Activated T-cell treated with anti-CD3 and anti-CD28 coated beads for 4 hours (primary cell): ENCODE measurements around the gene NAV1.
"Not testable (repeated sequence)": the region's sequence is repeated elsewhere in the genome, so short reads cannot be mapped to it uniquely, and the experiment has no call there.

Source experiments
- DNase-seq: peaks from one replicate; pipeline ENCODE4 v3.0.0-alpha.2; 2020

Gene NAV1

DNA sequence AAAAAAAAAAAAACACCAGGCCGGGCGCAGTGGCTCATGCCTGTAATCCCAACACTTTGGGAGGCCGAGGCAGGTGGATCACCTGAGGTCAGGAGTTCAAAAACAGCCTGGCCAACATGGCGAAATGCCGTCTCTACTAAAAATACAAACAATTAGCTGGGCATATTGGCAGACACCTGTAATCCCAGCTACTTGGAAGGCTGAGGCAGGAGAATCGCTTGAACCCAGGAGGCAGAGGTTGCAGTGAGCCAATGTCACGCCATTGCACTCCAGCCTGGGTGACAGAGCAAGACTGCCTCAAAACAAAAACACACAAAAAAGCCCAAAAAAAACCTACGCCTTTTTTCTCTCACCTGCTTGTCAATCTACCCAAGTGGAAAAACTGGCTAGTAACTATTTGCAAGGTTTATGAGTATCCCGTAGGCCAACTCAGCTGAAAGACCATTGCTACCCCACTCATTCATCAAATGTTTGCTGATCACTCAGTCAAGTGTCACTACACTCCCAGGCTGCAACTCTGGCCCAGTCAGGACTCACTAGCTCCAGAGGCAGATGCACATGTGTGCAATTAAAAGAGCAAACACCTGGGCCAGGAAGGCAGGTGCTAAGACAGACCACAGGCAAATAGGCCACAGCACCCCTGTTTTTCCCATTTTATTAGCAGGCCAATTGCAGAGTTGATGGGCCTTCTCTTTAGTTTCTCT lies 34.0 kb upstream of the NAV1 start:
- no peak for DNase-seq

DNA sequence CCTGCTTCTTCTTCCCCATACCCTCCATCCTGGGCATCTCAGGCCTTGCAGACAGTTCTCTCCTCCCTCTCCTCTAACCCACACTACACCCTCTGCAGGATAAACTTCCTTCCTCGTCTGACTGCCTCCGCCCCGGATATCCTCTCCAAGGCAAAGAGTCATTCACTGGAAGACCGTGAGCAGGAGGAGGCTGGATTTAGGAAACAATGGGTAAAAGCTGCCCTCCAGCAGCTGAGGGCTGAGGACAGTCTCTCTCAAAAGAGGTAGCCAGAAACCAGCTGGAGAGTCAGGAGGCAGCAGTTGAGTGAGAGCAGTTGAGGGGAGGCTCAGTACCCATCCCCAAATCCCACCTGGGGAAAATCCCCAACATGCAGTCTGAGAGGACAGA lies 33.4 kb upstream of the NAV1 start:
- no peak for DNase-seq

DNA sequence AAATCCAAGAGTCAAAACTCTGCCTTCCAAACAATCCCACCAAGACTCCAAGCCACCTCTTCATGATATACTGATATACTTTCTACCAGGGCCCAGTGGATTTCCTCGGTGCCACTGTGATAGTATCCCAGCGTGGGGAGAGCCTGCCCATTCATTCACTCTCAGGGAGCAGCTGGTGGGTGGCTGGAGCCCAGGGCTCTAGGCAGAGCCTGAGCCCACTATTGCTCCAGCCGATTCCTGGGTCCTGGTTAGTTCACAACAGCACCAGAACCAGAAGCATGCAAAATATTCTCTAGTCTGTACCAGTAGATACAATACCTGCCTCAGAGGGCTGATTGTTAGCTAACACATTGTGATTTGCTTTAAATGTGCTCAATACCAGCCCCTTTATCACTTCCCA lies 32.8 kb upstream of the NAV1 start:
- no peak for DNase-seq

DNA sequence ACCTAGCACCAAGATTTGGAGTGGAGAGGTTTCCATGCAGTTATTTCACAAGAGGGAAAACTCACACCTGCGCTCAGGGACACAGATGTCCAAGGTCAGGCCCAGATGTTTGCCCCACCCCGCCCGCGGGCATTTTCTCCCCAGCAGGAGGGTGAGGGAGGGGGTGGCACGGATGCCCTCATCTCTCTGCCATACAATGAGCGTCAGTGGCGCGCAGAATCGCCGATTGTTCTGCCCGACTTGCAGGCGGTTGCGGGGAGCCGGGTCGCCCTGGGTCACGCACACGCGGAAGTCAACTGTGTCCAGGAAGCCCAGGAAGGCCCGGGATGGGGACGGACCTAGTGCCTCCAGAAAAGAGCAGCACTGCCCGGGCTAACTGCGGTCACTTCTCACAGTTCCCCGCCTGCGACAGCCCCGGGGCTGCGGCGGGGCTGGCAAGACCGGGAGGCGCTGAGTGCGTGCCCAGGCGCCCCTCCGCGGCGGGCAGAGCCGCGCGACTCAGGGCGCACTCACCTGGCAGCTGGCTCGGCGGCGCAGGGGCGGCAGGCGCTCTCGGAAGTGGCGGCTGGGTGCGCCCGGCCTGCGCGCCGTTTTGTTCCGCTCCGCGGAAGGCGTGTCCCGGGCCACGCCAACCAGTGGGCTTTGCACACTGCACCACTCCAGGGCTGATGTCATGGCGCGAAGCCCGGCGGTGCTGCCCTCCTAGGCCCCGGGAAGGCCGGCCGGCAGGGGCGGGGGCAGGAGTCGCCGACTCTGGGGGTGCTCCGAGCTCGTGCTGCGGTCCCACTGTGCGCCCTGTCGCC lies 32.2 kb upstream of the NAV1 start, which contains the start of gene CSRP1:
CSRP1 (minus strand) TSS at position 567 of the 803 bp plus-strand sequence. CDS start 10,820 bp downstream, outside the sequence.
- DNase-seq, result peak; percentile 61

DNA sequence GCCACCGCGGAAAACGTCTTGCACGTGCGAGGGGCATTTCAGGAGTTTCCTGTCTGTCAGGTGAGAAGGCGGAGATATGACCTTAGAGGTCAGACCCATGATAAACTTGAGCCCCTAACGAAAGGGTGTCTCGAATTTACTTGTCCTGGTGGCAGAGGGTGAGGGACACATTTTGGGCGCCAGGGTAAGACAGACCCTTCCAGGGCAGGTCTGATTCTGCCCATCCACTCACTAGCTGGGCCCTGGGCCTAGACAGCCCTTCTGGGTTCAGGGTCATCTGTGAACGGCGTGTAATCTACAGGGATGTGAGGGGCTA lies 31.6 kb upstream of the NAV1 start:
- no peak for DNase-seq

DNA sequence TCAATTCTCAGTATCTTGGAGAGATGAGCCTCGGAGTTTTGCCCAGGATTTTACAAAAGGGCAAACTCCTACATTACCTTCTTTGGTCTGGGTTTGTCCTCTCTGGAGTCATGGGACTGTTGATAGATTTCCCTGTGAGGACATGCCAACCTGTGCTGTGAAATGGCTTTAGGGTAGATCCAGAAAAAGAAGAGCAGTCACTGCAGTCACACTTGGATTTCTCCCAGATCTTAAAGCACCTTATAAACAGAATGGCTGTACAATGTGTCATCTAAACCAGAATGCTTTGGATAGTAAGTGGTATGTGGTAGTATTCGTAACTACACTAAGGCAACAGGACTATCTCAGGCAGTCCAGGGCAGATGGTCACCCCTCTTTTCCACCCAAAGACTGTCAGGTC lies 30.1 kb upstream of the NAV1 start:
- DNase-seq, result no peak

DNA sequence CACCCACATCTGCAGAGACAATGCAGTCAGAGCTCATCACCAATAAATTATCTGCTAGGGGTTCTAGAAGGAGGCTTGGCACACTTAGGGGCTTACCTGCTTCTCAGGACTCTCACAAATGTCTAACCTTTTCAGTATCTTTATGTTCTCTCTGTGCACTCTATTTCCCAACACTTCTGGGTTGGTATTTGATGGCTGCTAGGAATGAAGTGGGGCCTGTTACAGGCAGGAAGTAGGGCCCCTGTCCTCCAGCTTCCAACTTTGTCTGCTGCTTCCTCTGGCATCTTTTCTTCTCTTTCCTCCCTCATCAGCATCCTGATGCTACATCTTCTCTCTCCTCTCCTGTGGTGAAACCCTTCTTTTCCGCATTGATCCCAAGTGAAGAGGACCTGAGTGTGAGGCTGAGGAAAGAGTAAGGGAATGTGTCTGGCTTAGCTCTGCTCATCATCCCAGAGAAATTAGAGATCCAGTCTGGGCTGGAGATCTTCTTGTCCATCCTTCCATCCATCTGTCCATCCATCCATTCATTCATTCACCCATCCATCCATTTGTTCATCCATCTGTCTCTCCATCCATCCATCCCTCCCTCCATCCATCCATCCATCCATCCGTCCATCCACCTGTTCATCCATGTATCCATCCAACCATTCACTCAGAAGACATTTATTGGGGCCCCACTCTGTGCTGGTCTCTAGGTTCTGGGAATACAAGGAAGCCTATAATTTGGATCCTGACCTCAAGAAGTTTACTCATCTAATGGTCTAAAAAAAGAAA lies 29.1 kb upstream of the NAV1 start:
- DNase-seq, result no peak

DNA sequence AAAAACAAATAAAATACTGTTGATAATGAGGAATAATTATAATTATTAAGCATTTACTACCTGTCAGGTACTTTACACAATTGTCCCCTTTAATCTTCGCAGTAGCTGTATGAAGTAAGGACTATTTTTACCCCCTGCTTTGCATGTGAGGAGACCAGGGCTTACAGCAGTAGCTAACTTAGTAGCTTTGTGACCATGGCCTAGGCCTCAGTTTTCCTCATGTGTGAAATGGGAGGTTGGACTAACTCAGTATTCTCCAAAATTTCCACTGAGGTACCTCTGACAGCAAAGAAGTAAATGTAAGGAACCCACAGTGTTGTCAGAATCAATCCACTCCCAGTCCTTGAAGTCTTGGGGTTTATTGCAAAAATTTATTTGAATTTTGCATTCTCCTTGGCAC lies 28.2 kb upstream of the NAV1 start:
- DNase-seq, result no peak

DNA sequence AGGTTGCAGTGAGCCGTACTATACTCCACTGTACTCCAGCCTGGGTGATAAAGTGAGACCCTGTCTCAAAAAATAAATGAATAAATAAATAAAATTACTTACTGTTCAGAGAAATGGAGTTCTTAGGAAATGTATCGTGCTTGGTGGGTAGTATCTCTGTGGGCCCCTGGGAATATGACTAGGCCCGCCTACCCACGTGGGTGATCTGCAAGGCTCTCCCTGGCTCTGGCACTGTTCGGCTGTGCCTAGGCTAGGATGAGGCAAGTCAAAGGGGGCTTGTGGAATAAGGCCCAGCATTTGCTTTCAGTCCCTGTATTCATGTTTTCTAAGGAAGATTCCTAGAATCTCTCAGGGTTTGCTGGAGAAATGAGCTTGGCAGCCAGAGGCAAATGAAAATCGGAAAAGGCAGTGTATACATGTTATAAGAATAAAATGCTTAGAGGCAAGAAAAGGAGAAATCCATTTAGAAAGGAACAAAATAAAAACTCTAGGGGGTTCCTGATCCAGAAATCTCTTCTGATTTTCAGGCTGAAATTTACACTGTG lies 27.5 kb upstream of the NAV1 start:
- no peak for DNase-seq

DNA sequence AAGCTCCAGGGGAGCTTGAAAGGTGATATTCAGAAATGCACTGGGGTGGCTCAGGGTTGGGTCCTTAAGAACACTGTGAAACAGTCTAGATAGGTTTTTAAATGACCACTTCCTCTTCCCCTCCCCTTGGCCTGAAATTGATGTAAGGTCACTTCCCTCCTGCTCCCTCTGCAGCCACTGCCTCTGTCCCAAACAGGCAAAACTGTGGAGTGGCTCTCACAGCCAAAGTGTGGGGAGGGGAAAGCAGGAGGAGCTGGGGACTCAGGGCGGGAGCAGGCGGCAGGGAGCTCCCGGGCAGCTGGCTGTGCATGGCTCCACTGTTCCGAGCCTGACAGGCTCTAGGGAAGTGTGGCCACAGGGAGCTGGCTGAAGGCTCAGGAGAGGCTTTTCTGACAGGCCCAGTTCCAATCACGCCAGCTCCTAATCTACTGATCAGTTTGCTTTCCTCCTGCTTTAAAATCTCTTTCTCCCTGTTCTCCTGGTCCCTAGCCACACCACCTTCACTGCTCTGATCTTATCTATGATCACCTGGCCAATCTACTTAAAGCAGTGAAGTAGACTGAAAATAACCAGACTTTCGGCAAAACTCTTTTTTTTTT lies 26.9 kb upstream of the NAV1 start:
- DNase-seq, result no peak

DNA sequence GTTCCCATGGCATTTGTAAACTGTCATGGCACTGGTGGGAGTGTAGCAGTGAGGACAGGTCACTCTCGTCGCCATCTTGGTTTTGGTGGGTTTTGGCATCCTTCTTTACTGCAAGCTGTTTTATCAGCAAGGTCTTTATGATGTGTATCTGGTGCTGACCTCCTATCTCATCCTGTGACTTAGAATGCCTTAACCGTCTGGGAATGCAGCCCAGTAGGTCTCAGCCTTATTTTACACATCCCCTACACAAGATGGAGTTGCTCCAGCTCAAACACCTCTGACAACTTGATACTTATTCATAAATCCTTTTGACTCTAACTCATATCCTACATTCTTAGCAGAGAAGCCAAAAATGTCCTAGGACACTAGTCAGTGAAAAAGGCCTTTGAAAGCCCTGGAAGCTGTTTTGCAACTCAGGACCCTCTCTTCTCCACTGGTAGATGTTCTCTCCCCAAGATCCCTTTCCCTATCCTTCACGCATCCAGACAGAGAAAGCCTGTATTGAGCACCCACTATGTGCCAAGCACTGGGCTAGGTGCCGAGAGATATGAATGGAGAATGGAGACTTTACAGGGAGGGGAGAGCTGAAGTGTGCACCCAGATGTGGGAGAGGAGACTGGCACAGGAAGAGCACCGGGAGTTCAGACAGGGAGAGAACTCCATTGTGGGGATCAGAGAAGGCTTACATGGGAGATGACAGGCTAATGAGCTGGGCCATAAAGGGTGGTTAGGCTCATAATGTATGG lies 25.3 kb upstream of the NAV1 start:
- no peak for DNase-seq

DNA sequence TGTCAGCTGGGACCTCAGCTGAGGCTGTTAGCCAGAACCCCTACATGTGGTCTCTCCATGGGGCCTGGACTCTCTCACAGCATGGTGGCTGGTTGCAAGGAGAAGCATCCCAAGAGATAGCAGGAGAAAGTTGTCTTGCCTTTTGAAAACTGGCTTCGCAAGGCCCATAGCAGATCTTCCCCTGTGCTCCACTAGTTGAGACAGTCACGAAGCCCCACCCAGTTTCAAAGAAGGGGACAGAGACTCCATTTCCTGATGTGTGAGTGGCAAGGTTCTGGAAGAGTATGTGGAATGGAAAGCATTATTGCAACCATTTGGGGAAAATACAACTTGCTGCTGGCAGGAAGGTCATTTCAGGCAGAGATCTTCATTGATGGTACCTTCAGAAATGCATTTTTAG lies 24.5 kb upstream of the NAV1 start:
- no peak for DNase-seq

DNA sequence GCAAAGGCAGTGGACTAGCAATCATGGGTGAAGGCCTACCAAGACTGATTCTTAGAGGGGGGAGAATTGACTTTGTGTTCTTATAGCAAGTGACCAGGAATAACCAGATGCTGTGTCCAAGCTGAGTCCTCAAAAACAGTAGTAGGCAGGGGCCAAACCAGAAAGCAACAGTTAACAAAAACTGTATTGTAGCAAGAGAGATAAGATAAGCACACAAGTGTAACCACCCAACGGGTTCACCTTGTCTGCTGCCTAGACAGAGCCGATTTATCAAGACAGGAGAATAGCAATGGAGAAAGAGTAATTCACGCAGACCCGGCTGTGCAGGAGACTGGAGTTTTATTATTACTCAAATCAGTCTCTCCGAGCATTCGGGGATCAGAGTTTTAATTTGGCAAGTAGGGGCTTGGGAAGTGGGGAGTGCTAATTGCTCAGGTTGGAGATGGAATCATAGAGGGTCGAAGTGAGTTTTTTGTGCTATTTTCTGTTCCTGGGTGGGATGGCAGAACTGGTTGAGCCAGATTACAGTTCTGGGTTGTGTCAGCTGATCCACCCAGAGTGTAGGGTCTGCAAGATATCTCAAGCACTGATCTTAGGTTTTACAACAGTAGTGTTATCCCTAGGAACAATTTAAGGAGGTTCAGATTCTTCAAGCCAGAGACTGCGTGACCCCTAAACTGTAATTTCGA lies 23.7 kb upstream of the NAV1 start:
- no peak for DNase-seq

DNA sequence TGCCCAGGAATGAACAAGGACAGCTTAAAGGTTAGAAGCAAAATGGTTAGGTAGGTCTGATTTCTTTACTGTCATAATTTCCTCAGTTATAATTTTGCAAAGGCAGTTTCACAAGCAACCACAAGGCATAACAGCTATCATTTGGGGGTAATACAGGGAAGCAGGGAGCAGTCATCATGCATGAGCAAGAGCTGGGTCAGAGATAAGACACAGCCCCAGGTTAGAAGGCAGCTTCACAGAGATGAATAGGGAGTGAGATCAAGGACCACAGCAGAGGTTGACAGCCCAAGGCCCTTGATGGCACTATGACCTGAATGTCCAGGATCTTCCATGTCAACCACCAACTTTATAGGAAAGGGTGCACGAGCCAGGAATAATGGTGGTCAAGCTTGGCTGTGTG lies 23.0 kb upstream of the NAV1 start:
- DNase-seq, result no peak

DNA sequence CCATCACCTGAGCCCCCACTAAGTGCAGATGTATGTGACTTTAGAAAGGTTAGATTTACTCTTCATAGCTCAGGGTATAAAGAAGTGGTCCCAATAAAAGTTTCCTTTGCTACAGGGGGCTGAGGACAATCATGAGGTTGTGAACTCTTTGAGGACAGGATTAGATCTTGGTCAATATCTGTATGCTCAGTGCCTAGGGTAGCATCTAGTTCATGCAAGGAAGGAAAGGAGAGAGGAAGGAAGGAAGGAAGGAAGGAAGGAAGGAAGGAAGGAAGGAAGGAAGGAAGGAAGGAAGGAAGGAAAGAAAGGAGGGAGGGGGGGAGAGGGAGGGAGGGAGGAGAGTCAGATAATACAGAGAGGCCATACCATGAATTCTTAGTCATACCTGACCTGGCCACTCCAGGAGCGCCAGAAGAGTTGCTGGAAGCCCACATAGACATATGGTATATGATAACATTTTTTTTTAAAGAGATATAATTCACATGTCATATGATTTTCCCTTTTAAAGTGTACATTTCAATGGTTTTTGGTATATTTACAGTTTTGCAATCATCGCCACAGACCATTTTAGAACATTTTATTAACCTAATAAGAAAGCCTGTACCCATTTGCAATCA lies 22.3 kb upstream of the NAV1 start:
- no peak for DNase-seq

DNA sequence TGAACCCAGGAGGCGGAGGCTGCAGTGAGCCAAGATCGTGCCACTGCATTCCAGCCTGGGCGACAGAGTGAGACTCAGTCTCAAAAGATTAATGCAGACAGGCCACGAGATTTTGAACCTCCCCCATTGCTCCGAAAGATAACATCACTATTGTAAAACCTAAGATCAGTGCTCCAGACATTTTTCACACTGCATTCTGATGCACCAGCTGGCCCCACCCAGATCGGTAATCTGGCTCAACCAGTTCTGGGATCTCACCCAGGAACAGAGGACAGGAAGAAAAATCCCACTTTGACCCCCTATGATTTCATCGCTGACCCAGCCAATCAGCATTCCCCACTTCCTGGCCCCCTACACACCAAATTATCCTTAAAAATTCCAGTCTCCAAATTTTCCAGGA lies 21.3 kb upstream of the NAV1 start:
- DNase-seq, result no peak

DNA sequence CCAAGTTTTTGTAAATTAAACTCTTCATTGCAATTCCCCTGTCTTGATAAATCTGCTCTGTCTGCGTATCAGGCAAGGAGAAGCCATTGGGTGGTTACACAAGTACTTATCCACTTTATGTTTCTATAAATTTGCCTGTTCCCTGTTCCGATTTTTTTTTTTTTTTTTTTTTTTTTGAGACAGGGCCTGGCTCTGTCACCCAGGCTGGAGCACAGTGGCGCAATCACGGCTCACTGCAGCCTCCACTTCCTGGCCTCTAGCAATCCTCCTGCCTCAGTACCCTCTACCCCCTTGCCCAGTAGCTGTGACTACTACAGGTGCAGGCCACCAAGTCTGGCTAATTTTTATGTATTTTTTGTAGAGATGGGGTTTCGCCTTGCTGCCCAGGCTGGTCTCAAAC lies 20.9 kb upstream of the NAV1 start:
- no peak for DNase-seq

DNA sequence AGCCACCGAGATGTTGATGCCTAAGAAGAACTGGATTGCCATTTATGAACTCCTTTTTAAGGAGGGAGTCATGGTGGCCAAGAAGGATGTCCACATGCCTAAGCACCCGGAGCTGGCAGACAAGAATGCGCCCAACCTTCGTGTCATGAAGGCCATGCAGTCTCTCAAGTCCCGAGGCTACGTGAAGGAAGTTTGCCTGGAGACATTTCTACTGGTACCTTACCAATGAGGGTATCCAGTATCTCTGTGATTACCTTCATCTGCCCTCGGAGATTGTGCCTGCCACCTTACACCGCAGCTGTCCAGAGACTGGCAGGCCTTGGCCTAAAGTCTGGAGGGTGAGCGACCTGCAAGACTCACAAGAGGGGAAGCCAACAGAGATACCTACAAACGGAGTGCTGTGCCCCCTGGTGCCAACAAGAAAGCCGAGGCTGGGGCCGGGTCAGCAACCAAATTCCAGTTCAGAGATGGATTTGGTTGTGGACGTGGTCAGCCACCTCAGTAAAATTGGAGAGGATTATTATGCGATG lies 18.8 kb upstream of the NAV1 start:
- DNase-seq, result not testable (repeated sequence)

DNA sequence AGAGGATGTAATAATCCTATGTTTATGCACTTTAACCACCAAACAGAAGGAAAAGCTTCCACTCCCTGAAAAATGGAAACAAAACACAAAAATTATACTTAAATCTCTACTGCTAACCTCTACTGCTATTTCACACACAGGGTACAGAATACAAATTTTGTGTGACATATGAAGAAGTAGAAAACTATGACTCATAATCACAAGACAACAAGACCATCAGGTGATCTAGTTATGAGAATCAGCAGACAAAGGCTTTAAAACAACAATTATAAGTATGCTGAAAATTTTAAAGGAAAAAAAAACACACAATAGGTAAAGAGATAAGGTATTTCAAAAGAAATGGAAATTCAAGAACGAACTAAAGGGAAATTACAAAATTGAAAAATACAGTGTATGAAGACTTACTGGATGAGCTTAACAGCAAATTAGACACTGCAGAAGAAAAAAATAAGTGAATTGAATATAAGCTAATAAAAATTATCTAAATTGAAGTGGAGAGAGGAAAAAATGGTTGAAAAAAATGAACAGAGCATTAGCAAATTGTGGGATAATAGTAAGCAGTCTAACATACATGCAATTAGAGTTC lies 13.6 kb upstream of the NAV1 start:
- no peak for DNase-seq

DNA sequence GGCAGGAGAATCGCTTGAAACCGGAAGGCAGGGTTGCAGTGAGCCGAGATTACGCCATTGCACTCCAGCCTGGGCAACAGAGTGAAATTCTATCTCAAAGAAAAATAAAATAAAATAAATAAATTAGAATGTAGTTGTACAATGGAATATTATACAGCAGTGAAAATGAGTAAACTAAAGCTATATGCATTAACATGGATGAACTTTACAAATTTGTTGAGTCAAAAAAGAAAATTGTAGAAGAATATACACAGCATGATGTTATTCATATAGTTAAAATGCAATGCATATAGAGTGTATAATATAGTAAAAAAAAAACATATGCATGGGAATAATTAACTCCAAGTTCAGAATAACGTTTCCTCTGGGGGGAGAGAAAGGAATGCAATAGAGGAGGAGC lies 11.0 kb upstream of the NAV1 start:
- no peak for DNase-seq
